GM19438 (cell line): ENCODE measurements around the gene CLUH.
A peak's percentile ranks its signal among the peaks of the same experiment; 100 is the strongest.

Experiments
- ATAC-seq: cut with Tn5 transposase; IDR thresholded peaks from one replicate; pipeline ENCODE4 v1.9.1; 2021; ENCODE audit warnings: low read depth; ENCODE audit not compliant: unreplicated experiment

CLUH gene

DNA sequence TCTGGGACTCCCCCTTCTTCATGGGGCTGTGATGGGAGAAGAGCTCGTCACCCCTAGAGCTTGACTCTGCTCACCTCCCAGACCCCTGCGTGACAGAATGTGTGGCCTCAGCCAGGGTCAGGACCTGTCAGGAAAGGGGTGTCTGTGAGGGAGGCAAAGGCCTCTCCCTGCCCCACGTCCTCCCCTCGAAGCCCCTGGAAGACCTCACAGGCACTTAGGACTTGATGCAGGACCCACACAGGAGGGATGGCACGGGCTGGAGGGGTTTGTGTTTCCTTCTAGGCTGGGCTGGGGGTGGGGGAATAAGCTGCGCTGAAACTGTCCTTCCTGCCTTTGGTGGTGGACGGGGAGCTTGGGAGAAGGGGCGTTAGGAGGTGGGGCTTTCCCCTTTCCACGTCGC is 11.0 kb upstream of the CLUH start:
- no peak for ATAC-seq

DNA sequence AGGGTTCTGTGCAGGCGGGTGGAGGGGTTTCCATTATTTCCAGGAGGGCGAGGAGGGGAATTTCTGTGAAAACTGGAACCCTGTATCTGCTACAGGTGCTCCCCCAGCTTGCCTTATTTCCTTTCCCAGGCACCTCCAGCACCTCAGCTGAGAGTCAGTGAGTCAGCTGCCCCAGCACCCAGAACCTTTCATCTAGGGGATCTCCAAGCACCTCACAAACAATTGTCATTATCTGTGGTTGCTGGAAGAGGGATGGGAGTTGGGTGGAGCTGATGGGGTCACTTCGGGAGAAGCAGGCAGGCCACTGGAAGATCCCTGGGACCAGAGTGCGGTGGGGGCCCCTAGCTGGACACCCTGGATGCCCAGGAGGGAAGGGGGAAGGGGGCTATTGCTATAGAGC is 10.0 kb upstream of the CLUH start:
- no peak for ATAC-seq

DNA sequence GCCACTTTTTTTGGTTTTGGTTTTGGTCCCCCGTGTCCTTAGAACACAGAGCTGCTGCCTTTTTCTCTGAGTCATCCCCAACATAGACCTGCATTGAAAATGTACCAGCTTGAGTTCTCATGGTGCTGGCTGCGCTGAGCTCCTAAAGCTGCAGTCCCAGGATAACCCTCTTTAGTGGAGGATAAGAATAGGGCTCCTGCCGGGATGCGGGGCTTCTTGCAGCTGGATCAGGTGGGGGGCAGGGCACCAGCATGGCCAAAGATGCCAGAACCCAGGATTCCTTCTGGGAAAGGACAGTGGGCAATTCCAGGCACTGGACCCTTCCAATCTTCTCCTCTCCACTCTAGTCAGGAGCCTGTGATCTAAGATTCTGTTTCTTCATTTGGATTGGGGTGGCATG is 8.3 kb upstream of the CLUH start:
- no peak for ATAC-seq

DNA sequence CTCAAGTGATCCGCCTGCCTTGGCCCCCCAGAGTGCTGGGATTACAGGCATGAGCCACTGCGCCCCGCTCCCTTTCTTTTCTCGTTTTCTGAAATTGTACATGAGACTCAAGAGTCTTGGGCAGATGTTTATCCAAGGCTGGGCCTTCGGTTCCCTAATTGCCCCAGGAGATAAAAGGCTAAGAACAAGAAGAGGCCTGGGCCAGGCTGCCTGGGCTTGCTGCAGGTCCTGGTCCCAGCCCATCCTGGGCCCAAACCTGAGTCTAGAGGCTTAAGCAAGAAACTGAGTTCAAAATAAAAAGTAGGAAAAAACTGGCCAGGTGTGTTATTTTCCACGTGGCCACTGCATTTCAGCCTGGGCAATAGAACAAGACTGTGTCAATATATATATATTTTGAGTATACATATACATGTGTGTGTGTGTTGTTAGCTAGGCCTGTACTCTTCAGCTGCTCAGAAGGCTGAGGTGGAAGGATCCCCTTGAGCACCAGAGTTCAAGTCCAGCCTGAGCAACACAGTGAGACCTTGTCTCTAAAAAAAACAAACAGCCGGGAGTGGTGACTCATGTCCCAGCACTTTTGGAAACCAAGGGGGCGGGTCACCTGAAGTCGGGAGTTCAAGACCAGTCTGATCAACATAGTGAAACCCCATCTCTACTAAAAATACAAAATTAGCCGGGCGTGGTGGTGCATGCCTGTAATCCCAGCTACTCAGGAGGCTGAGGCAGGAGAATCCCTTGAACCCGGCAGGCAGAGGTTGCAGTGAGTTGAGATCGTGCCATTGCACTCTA is 6.8 kb upstream of the CLUH start:
- ATAC-seq = no peak

GRCh38 chr17:2716649-2717048 is 5.1 kb upstream of the CLUH start:
- no peak for ATAC-seq

DNA sequence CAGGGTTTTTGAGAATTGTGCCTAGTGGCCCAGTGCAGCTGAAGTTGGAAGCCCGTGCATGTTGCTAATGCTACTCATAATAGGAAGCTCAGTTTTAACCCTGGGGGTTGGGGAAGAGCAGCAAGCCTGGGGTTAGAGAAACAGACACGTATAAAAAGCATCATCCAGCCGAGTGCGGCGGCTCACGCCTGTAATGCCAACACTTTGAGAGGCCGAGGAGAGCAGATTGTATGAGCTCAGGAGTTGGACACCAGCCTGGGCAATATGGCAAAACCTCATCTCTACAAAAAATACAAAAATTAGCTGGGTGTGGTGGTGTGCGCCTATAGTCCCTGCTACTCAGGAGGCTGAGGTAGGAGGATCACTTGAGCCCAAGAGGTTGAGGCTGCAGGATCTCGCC is 2.3 kb upstream of the CLUH start:
- no peak for ATAC-seq

GRCh38 chr17:2712300-2713043 is 908 bp upstream of the CLUH start:
- ATAC-seq = no peak

- ATAC-seq = peak; percentile 24
Observed at GRCh38 chr17:2710803-2711607, 559 bp downstream of the CLUH start.

- peak; percentile 2 for ATAC-seq
Observed at GRCh38 chr17:2710071-2710802, 1.3 kb downstream of the CLUH start.

GRCh38 chr17:2709183-2709661 is 2.3 kb downstream of the CLUH start:
- no peak for ATAC-seq

DNA sequence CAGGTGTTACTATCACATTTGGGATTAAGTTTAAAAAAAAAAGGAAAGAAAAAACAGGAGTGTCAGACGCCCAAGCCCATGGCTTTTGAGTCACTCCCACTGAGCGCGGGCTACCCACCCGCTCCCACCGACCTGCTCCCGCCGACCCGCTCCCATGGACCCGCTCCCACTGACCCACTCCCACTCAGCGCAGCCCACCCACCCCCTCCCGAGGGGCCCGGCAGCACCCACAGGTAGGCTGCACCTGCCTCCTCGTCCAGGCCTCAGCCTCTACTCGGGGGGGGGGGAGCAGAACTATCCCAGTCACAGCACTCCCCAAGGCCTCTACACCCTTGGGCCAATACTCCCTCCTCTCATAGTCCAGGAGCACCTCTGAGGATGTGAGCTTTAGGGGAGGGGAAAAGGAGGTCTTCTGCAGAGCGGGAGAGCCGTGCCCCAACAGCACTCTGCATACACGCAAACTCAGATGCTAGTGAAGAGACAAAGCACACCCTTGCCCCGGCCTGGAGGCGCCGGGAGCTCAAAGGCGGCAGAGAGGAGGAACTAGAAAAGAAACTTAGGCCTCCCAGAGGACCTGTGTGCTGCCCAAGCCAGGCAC is 2.9 kb downstream of the CLUH start:
- no peak for ATAC-seq

- no peak for ATAC-seq
Observed at GRCh38 chr17:2707721-2708584, 3.6 kb downstream of the CLUH start.

DNA sequence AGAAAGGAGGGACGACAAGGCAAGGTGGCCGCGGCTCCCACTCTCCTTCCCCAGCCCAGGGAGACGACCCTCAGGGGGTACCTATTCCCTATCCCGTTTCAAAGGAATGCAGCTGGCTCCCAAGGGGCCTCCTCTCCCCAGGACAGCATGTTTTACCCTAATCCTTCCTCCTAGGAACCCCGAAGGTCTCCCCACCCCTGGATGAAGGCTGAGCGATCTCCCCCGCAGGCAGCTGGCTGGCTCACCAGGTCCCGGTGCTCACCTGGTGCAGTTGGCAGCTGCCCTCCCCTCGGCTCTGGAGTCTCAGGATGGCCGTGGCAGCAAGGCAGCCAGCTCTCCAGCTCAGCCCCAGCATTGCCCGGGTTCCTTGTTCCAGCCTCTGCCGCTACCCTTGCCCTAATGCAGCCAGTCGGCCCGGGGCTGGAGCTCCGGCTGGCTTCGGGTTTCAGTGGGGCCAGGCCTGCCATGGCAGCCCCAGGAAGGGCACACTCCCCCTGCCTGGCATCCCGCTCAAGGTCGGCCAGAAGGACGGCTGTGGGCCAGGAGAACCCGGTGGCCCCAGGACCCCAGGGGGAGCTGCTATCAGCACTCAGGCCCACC is 4.6 kb downstream of the CLUH start:
- no peak for ATAC-seq

- no peak for ATAC-seq
Observed at GRCh38 chr17:2705888-2706795, 5.4 kb downstream of the CLUH start.

DNA sequence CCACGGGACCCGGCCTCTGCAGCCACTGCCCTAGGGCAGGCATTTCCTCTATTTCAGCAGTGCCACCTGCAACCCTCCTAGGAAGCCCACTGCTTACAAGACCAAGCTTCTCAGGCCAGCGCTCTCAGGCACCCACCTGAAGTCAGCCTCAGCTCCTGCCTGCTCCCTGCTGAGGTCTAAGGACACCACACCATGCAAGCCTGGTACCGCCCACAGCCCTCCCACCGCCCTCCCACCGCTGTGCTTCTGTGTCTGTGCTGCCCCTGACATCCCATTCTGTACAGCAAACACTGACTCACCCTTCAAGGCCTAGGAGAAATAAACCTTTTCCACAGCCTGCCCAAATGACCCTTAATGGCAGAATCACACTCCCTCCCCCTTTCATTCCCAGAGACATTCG is 6.3 kb downstream of the CLUH start:
- ATAC-seq = no peak

DNA sequence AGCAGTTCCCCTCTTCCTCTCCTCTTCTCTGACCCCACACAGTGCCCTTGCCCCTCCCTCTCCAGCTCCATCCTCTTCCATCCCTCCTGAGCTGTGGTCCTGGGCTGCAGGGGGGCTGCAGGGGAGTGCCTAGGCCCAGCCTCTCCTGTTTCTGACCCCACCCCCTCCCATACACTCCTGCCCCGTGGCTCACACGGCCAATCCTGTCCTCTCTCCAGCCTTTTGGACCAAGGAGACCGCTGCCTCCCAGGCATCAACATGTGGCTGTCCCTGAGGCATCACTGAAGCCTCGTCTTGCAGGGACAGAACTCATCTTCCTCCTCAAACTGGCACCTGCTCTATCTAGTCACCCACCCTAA is 6.7 kb downstream of the CLUH start:
- ATAC-seq = no peak

DNA sequence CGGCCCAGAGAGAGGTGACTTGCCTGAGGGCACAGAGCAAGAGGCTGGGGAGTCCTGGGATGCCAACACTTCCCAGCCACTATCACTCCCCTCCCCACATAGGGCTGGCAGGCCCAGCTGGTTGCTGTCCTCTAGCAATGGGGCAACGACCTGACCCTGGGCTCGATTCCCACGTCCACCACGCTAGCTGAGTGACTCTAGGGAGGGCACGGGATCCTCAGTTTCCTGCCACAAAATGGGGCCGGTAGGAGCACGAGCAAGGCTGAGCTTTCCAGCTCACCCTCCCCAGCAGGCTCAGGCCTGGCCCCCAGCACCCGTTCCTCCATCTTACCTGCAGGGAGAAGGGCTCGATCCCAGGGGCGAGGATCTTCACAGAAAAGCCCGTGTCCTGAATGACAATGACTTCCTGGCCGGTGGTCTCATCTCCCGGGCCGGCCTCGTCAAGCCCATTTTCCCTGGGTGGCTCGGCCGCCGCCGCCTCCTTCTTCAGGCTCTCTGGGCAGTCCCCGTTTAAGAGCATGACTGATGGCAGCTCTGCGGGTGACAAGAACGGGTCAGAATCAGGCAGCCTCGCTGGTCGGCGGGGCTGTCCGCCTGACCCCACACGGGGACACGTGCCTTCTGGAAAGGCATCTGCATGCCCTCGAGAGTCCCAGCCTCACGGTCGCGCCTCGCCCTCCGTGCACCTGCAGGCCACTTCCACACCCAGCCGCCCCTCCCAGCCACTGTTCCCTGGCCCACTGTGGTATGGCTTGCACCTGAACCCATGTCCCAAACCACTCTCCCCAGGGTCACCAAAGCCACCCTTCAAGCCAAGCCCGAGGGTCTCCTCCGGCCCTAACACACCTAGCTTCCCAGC is 7.3 kb downstream of the CLUH start:
- no peak for ATAC-seq
